Measurements from ENCODE around the gene TRMO. TPM values are rescaled to one million over a fixed set of nuclear protein-coding genes. Genes with fewer than 3 reads are reported as not detected.

The TRMO gene
- total and polyA plus RNA-seq, 2 of the 8 experiments (the other 6 are each of a cell fraction or from before 2014, with no cell fraction given): 4.6 to 5.6 TPM

DNA sequence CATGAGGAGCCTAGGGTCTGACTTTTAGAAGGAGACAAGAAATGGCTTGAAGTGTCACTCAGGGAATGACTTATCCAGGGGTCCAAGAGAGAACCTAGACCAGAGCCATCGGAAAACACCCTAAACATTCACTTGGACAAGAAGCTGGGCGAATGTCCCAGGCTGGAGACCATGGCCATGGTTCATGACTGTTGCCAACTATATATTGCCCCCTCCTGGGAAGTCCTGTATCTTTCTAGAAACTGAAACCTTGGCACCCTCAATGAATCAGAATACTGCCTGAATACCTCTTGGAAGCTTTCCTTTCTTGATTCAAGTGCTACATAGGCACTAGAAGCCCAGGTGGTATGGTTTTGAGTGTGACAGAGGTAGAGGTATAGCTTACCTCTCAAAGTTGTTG is 29.9 kb downstream of the TRMO start:
- no peaks in the 10 kb centered on the region for H3K36me3 ChIP-seq (ENCODE audit: control insufficient read depth in 2 of 4, insufficient read depth in 4 of 4, low read length in 3 of 4)
- no peak overlapping the region for H4K91ac ChIP-seq (replicated peaks; ENCODE audit: insufficient read length, low read length)
- H3K4ac ChIP-seq (replicated peaks; ENCODE audit: insufficient read length, low read depth, low read length): no peak overlapping the region
- peaks cover 0 to 7% (median 0%) of the 10 kb centered on the region in 4 experiments; a peak in 2 of 7 replicates for H3K4me1 ChIP-seq (replicated peaks in 1 of 4; ENCODE audit: control insufficient read depth in 3 of 4, insufficient read depth in 4 of 4, low read length in 3 of 4)
- FAIRE-seq: no peak
- H3K79me2 ChIP-seq (ENCODE audit: control insufficient read depth in 1 of 2, insufficient read depth in 2 of 2, low read length in 2 of 2): no peaks in the 10 kb centered on the region
- no peak overlapping the region for H3K56ac ChIP-seq (replicated peaks; ENCODE audit: insufficient read length, low read depth, low read length)
- 80% methylated on average over 2 of the region's 2 CpGs; no CpG with 5 or more reads in 1 of the 2 experiments for WGBS, 2 experiments (ENCODE audit: extremely low coverage in 1 of 2, insufficient coverage in 1 of 2, insufficient read length in 1 of 2, insufficient replicate concordance in 2 of 2, low coverage in 1 of 2, low lambda C conversion rate in 2 of 2, missing lambda C conversion rate in 1 of 2)
- H3K9me3 ChIP-seq (ENCODE audit: insufficient read depth in 2 of 2, low read depth in 1 of 2, low read length in 1 of 2): no peaks in the 10 kb centered on the region
- H4K8ac ChIP-seq (ENCODE audit: extremely low read depth, insufficient read depth, low read length): no peak overlapping the region
- H2BK15ac ChIP-seq (ENCODE audit: low read length): no peak overlapping the region
- H2BK20ac ChIP-seq (ENCODE audit: low read length): no peak overlapping the region
- H2AK5ac ChIP-seq (ENCODE audit: low read depth, low read length): no peak overlapping the region
- TF ChIP-seq ZNF274 (IDR thresholded peaks at IDR 0.05; ENCODE audit: borderline replicate concordance, extremely low read depth, low read length): no peak
- no peak for TF ChIP-seq SIN3A (conservative IDR thresholded peaks at IDR 0.05 in 1 of 2, IDR thresholded peaks at IDR 0.05 in 1 of 2; ENCODE audit: low read depth in 1 of 2, low read length in 2 of 2)
- TF ChIP-seq KDM1A (IDR thresholded peaks at IDR 0.05; ENCODE audit: borderline replicate concordance, low read length): no peak
- no peak for TF ChIP-seq POLR2AphosphoS5 (IDR thresholded peaks at IDR 0.05; ENCODE audit: low read depth, low read length)
- TF ChIP-seq SIX5 (IDR thresholded peaks at IDR 0.05; ENCODE audit: low read depth, low read length): no peak
- no peak for TF ChIP-seq MAFK (IDR thresholded peaks at IDR 0.05; ENCODE audit: low read depth, low read length)
- no peak for TF ChIP-seq YY1 (IDR thresholded peaks at IDR 0.05; ENCODE audit: low read depth, low read length)
- TF ChIP-seq USF2 (IDR thresholded peaks at IDR 0.05; ENCODE audit: low read length): no peak
- TF ChIP-seq POU5F1 (IDR thresholded peaks at IDR 0.05; ENCODE audit: low read depth, low read length): no peak
- TF ChIP-seq TAF1 (IDR thresholded peaks at IDR 0.05; ENCODE audit: low read depth, low read length): no peak
- no peak for TF ChIP-seq CHD1 (IDR thresholded peaks at IDR 0.05; ENCODE audit: low read depth, low read length)
- TF ChIP-seq RXRA (IDR thresholded peaks at IDR 0.05; ENCODE audit: insufficient read depth, low read depth, low read length): no peak
- TF ChIP-seq SP4 (IDR thresholded peaks at IDR 0.05; ENCODE audit: low read length): no peak
- no peak for TF ChIP-seq CTBP2 (IDR thresholded peaks at IDR 0.05; ENCODE audit: borderline replicate concordance, insufficient read depth, insufficient read length, low read length)
- H3K79me1 ChIP-seq (ENCODE audit: low read depth, low read length): no peaks in the 10 kb centered on the region
- H2BK5ac ChIP-seq (ENCODE audit: low read depth, low read length): no peak overlapping the region
- no peaks in the 10 kb centered on the region for H3K23me2 ChIP-seq (ENCODE audit: low read depth, low read length)
- H2BK12ac ChIP-seq (ENCODE audit: low read depth, low read length): no peak overlapping the region
- ChIA-PET CTCF (ENCODE audit: partially characterized antibody) (interaction anchor here (1.5 to 7.2 kb wide), 4 partner anchors 8 to 46 kb away, joined by 5 to 110 read pairs (median 26); no protein-coding TSS in a partner anchor), POLR2A (ENCODE audit: partially characterized antibody) (interaction anchor here (1.5 kb wide), 1 partner anchor 18 kb away, joined by 3 read pairs; no protein-coding TSS in a partner anchor)
- H3K4me3 ChIP-seq (ENCODE audit: extremely low read depth in 1 of 4, insufficient read depth in 2 of 4, low read depth in 3 of 4, low read length in 4 of 4): no peak overlapping the region
- H3K27me3 ChIP-seq (replicated peaks in 1 of 4; ENCODE audit: control insufficient read depth in 3 of 4, extremely low read depth in 1 of 4, insufficient read depth in 3 of 4, low read length in 3 of 4): peaks cover 0 to 3% (median under 1%) of the 10 kb centered on the region in 4 experiments; a peak in 3 of 7 replicates
- no peak overlapping the region for H3K14ac ChIP-seq (ENCODE audit: insufficient read length)
- DNase-seq (ENCODE audit: low read depth in 1 of 2, low spot score in 2 of 2): no peak
- no peak overlapping the region for H3K27ac ChIP-seq (ENCODE audit: low read depth, low read length)
- no peak overlapping the region for H4K5ac ChIP-seq (ENCODE audit: insufficient read length, low read depth, low read length)
- H2BK120ac ChIP-seq (replicated peaks; ENCODE audit: low read depth, low read length): no peak overlapping the region
- no peaks in the 10 kb centered on the region for H4K20me1 ChIP-seq (replicated peaks in 1 of 2; ENCODE audit: control insufficient read depth in 1 of 2, insufficient read depth in 2 of 2, low read length in 2 of 2)
- no peak overlapping the region for H2AFZ ChIP-seq (ENCODE audit: low read length)
- H3K23ac ChIP-seq (ENCODE audit: insufficient read length): no peak overlapping the region
- H3K9ac ChIP-seq (replicated peaks in 1 of 4; ENCODE audit: extremely low read depth in 1 of 4, low read depth in 3 of 4, low read length in 3 of 4): no peak overlapping the region
- no peak overlapping the region for H3K4me2 ChIP-seq (ENCODE audit: insufficient read depth in 1 of 2, low read depth in 2 of 2, low read length in 2 of 2)
- no peak overlapping the region for H3K18ac ChIP-seq (ENCODE audit: extremely low read depth, low read length)

Measured in H1 (cell line).